H1 (cell line): ENCODE results near the gene STIL. TPM values are rescaled to one million over a fixed set of nuclear protein-coding genes. Genes with fewer than 3 reads are reported as not detected.
"Not testable (repeated sequence)": the region's sequence is repeated elsewhere in the genome, so short reads cannot be mapped to it uniquely, and the experiment has no call there.

ENCODE experiments used
- CTCF ChIA-PET: fragments of 300-600 bp; sonication (Branson Sonifier 250); formaldehyde crosslinking; loops from one replicate; lab custom pipeline; 2021; ENCODE audit not compliant: partially characterized antibody; lab: Charles Lee
- POLR2A ChIA-PET: fragments of 300-600 bp; sonication (Branson Sonifier 250); formaldehyde crosslinking; loops from one replicate; lab custom pipeline; 2021; ENCODE audit warnings: inconsistent platforms; ENCODE audit not compliant: partially characterized antibody; lab: Charles Lee
- DNase-seq, 2 experiments: peaks; one replicate each; pipeline versions ENCODE4 v3.0.0 to v3.0.0-alpha.2; 2010 to 2022; ENCODE audit warnings: low spot score in 2 of 2, low read depth in 1 of 2, mixed read lengths in 1 of 2
- FAIRE-seq: peaks from 2 replicates; lab custom pipeline; 2011; peaks lifted over from hg19 to GRCh38; lab: Jason Lieb, UNC
- H2AFZ ChIP-seq: 2 replicates; pipeline ENCODE4 v1.8.1; 2012; ENCODE audit warnings: low read length, inconsistent platforms
- H2AK5ac ChIP-seq: 2 replicates; pipeline ENCODE4 v1.6.1; 2013; ENCODE audit warnings: low read depth, low read length
- H2BK120ac ChIP-seq: replicated peaks from 2 replicates; pipeline ENCODE3; 2013; ENCODE audit warnings: low read depth, low read length, inconsistent platforms
- H2BK12ac ChIP-seq: 2 replicates; pipeline ENCODE4 v1.6.1; 2013; ENCODE audit warnings: low read depth, low read length
- H2BK15ac ChIP-seq: 2 replicates; pipeline ENCODE4 v1.6.1; 2013; ENCODE audit warnings: low read length
- H2BK20ac ChIP-seq: 2 replicates; pipeline ENCODE4 v1.6.1; 2013; ENCODE audit warnings: low read length
- H2BK5ac ChIP-seq: 2 replicates; pipeline ENCODE4 v1.6.1; 2013; ENCODE audit warnings: low read depth, low read length
- H3K14ac ChIP-seq: 2 replicates; pipeline ENCODE4 v1.6.1; 2013; ENCODE audit warnings: inconsistent platforms; ENCODE audit not compliant: insufficient read length
- H3K18ac ChIP-seq: 2 replicates; pipeline ENCODE4 v1.6.1; 2013; ENCODE audit warnings: low read length; ENCODE audit errors: extremely low read depth
- H3K23ac ChIP-seq: 2 replicates; pipeline ENCODE4 v1.6.1; 2013; ENCODE audit warnings: inconsistent platforms; ENCODE audit not compliant: insufficient read length
- H3K23me2 ChIP-seq: 2 replicates; pipeline ENCODE4 v1.6.1; 2013; ENCODE audit warnings: low read depth, low read length
- H3K27ac ChIP-seq: 2 replicates; pipeline ENCODE4 v1.6.1; 2011; ENCODE audit warnings: low read depth, low read length, inconsistent platforms
- H3K27me3 ChIP-seq, 4 experiments: replicated peaks in 1 of 4; 1 replicate in 1 of 4; 2 replicates in 3 of 4; pipeline versions ENCODE4 v1.6.1 to v1.8.1; 2011 to 2013; ENCODE audit warnings: low read length in 3 of 4, mild to moderate bottlenecking in 3 of 4, inconsistent platforms in 2 of 4, mixed read lengths in 2 of 4, moderate library complexity in 1 of 4; ENCODE audit not compliant: control insufficient read depth in 3 of 4, insufficient read depth in 3 of 4; ENCODE audit errors: extremely low read depth in 1 of 4
- H3K36me3 ChIP-seq, 4 experiments: 2 replicates each; pipeline versions ENCODE4 v1.6.1 to v1.8.1; 2011 to 2013; ENCODE audit warnings: mild to moderate bottlenecking in 4 of 4, low read length in 3 of 4, moderate library complexity in 2 of 4, control low read depth in 1 of 4, inconsistent platforms in 1 of 4; ENCODE audit not compliant: insufficient read depth in 4 of 4, control insufficient read depth in 2 of 4
- H3K4ac ChIP-seq: replicated peaks from 2 replicates; pipeline ENCODE3; 2013; ENCODE audit warnings: low read length, low read depth, mixed read lengths, inconsistent platforms; ENCODE audit not compliant: insufficient read length
- H3K4me1 ChIP-seq, 4 experiments: replicated peaks in 1 of 4; 1 replicate in 1 of 4; 2 replicates in 3 of 4; pipeline versions ENCODE4 v1.6.1 to v1.8.1; 2011 to 2013; ENCODE audit warnings: low read length in 3 of 4, inconsistent platforms in 2 of 4, mixed read lengths in 1 of 4; ENCODE audit not compliant: insufficient read depth in 4 of 4, control insufficient read depth in 3 of 4
- H3K4me2 ChIP-seq, 2 experiments: 2 replicates each; pipeline versions ENCODE4 v1.6.1 to v1.8.1; 2011 to 2013; ENCODE audit warnings: low read depth in 2 of 2, low read length in 2 of 2, control low read depth in 1 of 2, inconsistent platforms in 1 of 2, mild to moderate bottlenecking in 1 of 2; ENCODE audit not compliant: insufficient read depth in 1 of 2
- H3K4me3 ChIP-seq, 4 experiments: fragments of 200-600, 300-600 bp in 1 of 4; sonication (generic), shearing (Covaris generic), sonication (Bioruptor Twin) in 1 of 4; 2 replicates each; pipeline versions ENCODE4 v1.5.1 to v1.8.1; 2011 to 2016; ENCODE audit warnings: low read length in 4 of 4, low read depth in 3 of 4, control low read depth in 2 of 4, inconsistent platforms in 2 of 4, mild to moderate bottlenecking in 2 of 4, mixed read lengths in 1 of 4, moderate library complexity in 1 of 4; ENCODE audit not compliant: insufficient read depth in 2 of 4; ENCODE audit errors: extremely low read depth in 1 of 4
- H3K56ac ChIP-seq: replicated peaks from 2 replicates; pipeline ENCODE3; 2013; ENCODE audit warnings: low read depth, mild to moderate bottlenecking, mixed read lengths, low read length, inconsistent platforms; ENCODE audit not compliant: insufficient read length
- H3K79me1 ChIP-seq: 2 replicates; pipeline ENCODE4 v1.6.1; 2013; ENCODE audit warnings: low read depth, low read length, control low read depth
- H3K79me2 ChIP-seq, 2 experiments: 2 replicates each; pipeline versions ENCODE4 v1.6.1 to v1.8.1; 2012 to 2013; ENCODE audit warnings: low read length in 2 of 2, mild to moderate bottlenecking in 2 of 2, inconsistent platforms in 1 of 2; ENCODE audit not compliant: insufficient read depth in 2 of 2, control insufficient read depth in 1 of 2
- H3K9ac ChIP-seq, 4 experiments: replicated peaks in 1 of 4; 1 replicate in 1 of 4; 2 replicates in 3 of 4; pipeline versions ENCODE4 v1.6.1 to v1.8.1; 2011 to 2013; ENCODE audit warnings: low read depth in 3 of 4, low read length in 3 of 4, control low read depth in 2 of 4, mild to moderate bottlenecking in 2 of 4, moderate library complexity in 2 of 4, inconsistent platforms in 1 of 4; ENCODE audit errors: extremely low read depth in 1 of 4
- H3K9me3 ChIP-seq, 2 experiments: 2 replicates each; pipeline versions ENCODE4 v1.6.1 to v1.8.1; 2012 to 2013; ENCODE audit warnings: mild to moderate bottlenecking in 2 of 2, moderate library complexity in 2 of 2, control low read depth in 1 of 2, inconsistent platforms in 1 of 2, low read depth in 1 of 2, low read length in 1 of 2, mixed read lengths in 1 of 2; ENCODE audit not compliant: insufficient read depth in 2 of 2
- H4K20me1 ChIP-seq, 2 experiments: replicated peaks in 1 of 2; 2 replicates each; pipeline versions ENCODE3 to v1.8.1; 2011 to 2013; ENCODE audit warnings: inconsistent platforms in 2 of 2, low read length in 2 of 2, mild to moderate bottlenecking in 1 of 2; ENCODE audit not compliant: insufficient read depth in 2 of 2, control insufficient read depth in 1 of 2
- H4K5ac ChIP-seq: 2 replicates; pipeline ENCODE4 v1.6.1; 2013; ENCODE audit warnings: low read length, low read depth, mixed read lengths, inconsistent platforms; ENCODE audit not compliant: insufficient read length
- H4K8ac ChIP-seq: 2 replicates; pipeline ENCODE4 v1.8.0; 2013; ENCODE audit warnings: mild to moderate bottlenecking, moderate library complexity, low read length, inconsistent platforms; ENCODE audit not compliant: insufficient read depth; ENCODE audit errors: extremely low read depth
- H4K91ac ChIP-seq: replicated peaks from 2 replicates; pipeline ENCODE3; 2013; ENCODE audit warnings: low read length, mixed read lengths, inconsistent platforms; ENCODE audit not compliant: insufficient read length
- WGBS, 2 experiments: shearing (Covaris generic) in 1 of 2; methylation state at CpG; one replicate each; pipeline versions ENCODE4 v1.1.6 to v1.1.7; 2013 to 2015; ENCODE audit warnings: low lambda C conversion rate in 2 of 2, mixed read lengths in 2 of 2, inconsistent platforms in 1 of 2, low coverage in 1 of 2, missing lambda C conversion rate in 1 of 2; ENCODE audit not compliant: insufficient replicate concordance in 2 of 2, insufficient coverage in 1 of 2, insufficient read length in 1 of 2; ENCODE audit errors: extremely low coverage in 1 of 2, missing lambda C conversion rate in 1 of 2; 5-methylcytosine and 5-hydroxymethylcytosine counted together
- polyA plus RNA-seq, 7 experiments: library from polyadenylated mRNA; depleted of rRNA in 3 of 7; stranded (reverse) in 5 of 7; unstranded in 2 of 7; fragments of >200 nt in 5 of 7; fragments of 200-250 nt in 2 of 7; gene quantifications; 1 replicate in 5 of 7; 2 replicates in 1 of 7; 4 replicates in 1 of 7; pipeline versions ENCODE4 v1.2.1 to v1.2.3, GENCODE V29; 2011 to 2013; ENCODE audit warnings: missing spikeins in 2 of 7, mixed read lengths in 2 of 7
- total RNA-seq: library from RNA; stranded (reverse); fragmentation: NEBNext Ultra II Directional; extraction: Animal tissue kit (Norgen Biotek cat#: 25700); gene quantifications from 2 replicates; pipeline ENCODE4 v1.2.1, GENCODE V29; 2021

STIL gene
- total and polyA plus RNA-seq, 2 of the 8 experiments (the other 6 are each of a cell fraction or from before 2014, with no cell fraction given) = 13.6 to 25.1 TPM

DNA sequence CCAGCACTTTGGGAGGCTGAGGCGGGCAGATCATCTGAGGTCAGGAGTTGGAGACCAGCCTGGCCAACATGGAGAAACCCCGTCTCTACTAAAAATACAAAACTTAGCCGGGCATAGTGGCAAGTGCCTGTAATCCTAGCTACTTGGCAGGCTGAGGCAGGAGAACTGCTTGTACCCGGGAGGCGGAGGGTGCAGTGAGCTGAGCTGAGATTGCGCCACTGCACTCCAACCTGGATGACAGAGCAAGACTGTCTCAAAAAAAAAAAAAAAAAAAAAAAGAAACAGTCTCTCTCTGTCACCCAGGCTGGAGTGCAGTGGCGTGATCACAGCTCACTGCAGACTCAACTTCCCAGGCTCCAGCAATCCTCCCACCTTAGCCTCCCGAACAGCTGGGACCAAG is 48.4 kb downstream of the STIL start:
- H2BK12ac ChIP-seq, H4K5ac ChIP-seq, H2BK5ac ChIP-seq, H3K18ac ChIP-seq, H3K14ac ChIP-seq, FAIRE-seq, H3K4me1 ChIP-seq, H2BK20ac ChIP-seq, H2AK5ac ChIP-seq, H4K20me1 ChIP-seq, DNase-seq, H3K4me2 ChIP-seq, POLR2A ChIA-PET, H3K27me3 ChIP-seq, H3K9me3 ChIP-seq, H3K9ac ChIP-seq, H4K8ac ChIP-seq, H3K23me2 ChIP-seq, H2AFZ ChIP-seq, H3K56ac ChIP-seq, H2BK120ac ChIP-seq, H3K27ac ChIP-seq, H4K91ac ChIP-seq, H3K79me2 ChIP-seq, H3K4me3 ChIP-seq, H2BK15ac ChIP-seq, H3K4ac ChIP-seq, H3K23ac ChIP-seq, H3K79me1 ChIP-seq: not testable (repeated sequence)
- 96% methylated on average over 8 of the region's 8 CpGs; no CpG with 5 or more reads in 1 of the 2 experiments for WGBS, 2 experiments
- CTCF ChIA-PET = interaction anchor here (7.3 to 7.8 kb wide), 2 partner anchors 69 to 84 kb away, joined by 153 to 176 read pairs; partner anchors contain the start of gene PDZK1IP1
- H3K36me3 ChIP-seq = peaks cover 0 to 39% (median 21%) of the 10 kb centered on the region in 4 experiments; a peak in 6 of 8 replicates
